ENCODE results near the gene CHTF8. TPM values are rescaled to one million over a fixed set of nuclear protein-coding genes. Genes with fewer than 3 reads are reported as not detected.
"Not testable (repeated sequence)": the region's sequence is repeated elsewhere in the genome, so short reads cannot be mapped to it uniquely, and the experiment has no call there.

Gene CHTF8
- total RNA-seq, 2 donors from 2014 or later = 63.7 to 99.5 TPM

- H3K9me3 ChIP-seq = no peaks in the 10 kb centered on the region
- DNase-seq (ENCODE audit: low spot score) = no peak
- H3K36me3 ChIP-seq = peaks cover 14% of the 10 kb centered on the region
- peak overlapping the region; percentile 33 to 63 for H3K27ac ChIP-seq
- no peak for TF ChIP-seq CTCF (IDR thresholded peaks at IDR 0.05)
- H3K27me3 ChIP-seq (replicated peaks; ENCODE audit: insufficient read depth) = no peaks in the 10 kb centered on the region
- H3K4me1 ChIP-seq (ENCODE audit: control insufficient read depth in 1 of 2, low read depth in 2 of 2) = peaks cover 9 to 15% of the 10 kb centered on the region in 2 donors
- peak overlapping the region; percentile 5 for H3K4me3 ChIP-seq
- ATAC-seq (ENCODE audit: insufficient number of reproducible peaks, low FRiP score, low read depth) = peak; percentile 79
These were observed 13.3 kb upstream of the CHTF8 start for GRCh38 chr16:69145658-69146057.

- Histone ChIP-seq H3K4me3 (no peak overlapping the region), H3K27ac (no peak overlapping the region), H3K36me3 (peaks cover 11% of the 10 kb centered on the region), H3K9me3 (no peaks in the 10 kb centered on the region), H3K4me1 (ENCODE audit: control insufficient read depth in 1 of 2, low read depth in 2 of 2) (peaks cover 9 to 15% of the 10 kb centered on the region in 2 donors), H3K27me3 (replicated peaks; ENCODE audit: insufficient read depth) (no peaks in the 10 kb centered on the region)
- TF ChIP-seq CTCF (IDR thresholded peaks at IDR 0.05) = no peak
- DNase-seq (ENCODE audit: low spot score) (no peak), ATAC-seq (ENCODE audit: insufficient number of reproducible peaks, low FRiP score, low read depth) (no peak)
These were observed 10.7 kb upstream of the CHTF8 start for GRCh38 chr16:69143116-69143515.

GRCh38 chr16:69141936-69142335 lies 9.5 kb upstream of the CHTF8 start:
- H3K27ac ChIP-seq = no peak overlapping the region
- no peaks in the 10 kb centered on the region for H3K9me3 ChIP-seq
- no peak for TF ChIP-seq CTCF (IDR thresholded peaks at IDR 0.05)
- H3K4me1 ChIP-seq (ENCODE audit: control insufficient read depth in 1 of 2, low read depth in 2 of 2) = peaks cover 9 to 15% of the 10 kb centered on the region in 2 donors
- no peak for DNase-seq (ENCODE audit: low spot score)
- no peaks in the 10 kb centered on the region for H3K27me3 ChIP-seq (replicated peaks; ENCODE audit: insufficient read depth)
- no peak overlapping the region for H3K4me3 ChIP-seq
- peaks cover 15% of the 10 kb centered on the region for H3K36me3 ChIP-seq
- no peak for ATAC-seq (ENCODE audit: insufficient number of reproducible peaks, low FRiP score, low read depth)

- H3K27ac ChIP-seq = no peak overlapping the region
- H3K36me3 ChIP-seq = peaks cover 18% of the 10 kb centered on the region
- H3K4me3 ChIP-seq = no peak overlapping the region
- no peaks in the 10 kb centered on the region for H3K9me3 ChIP-seq
- no peak for TF ChIP-seq CTCF (IDR thresholded peaks at IDR 0.05)
- no peak for ATAC-seq (ENCODE audit: insufficient number of reproducible peaks, low FRiP score, low read depth)
- DNase-seq (ENCODE audit: low spot score) = no peak
- H3K4me1 ChIP-seq (ENCODE audit: control insufficient read depth in 1 of 2, low read depth in 2 of 2) = peaks cover 5 to 10% of the 10 kb centered on the region in 2 donors
- H3K27me3 ChIP-seq (replicated peaks; ENCODE audit: insufficient read depth) = no peaks in the 10 kb centered on the region
These were observed 8.6 kb upstream of the CHTF8 start for GRCh38 chr16:69141014-69141413.

GRCh38 chr16:69139464-69139863 lies 7.1 kb upstream of the CHTF8 start:
- DNase-seq (ENCODE audit: low spot score); H3K9me3 ChIP-seq; H3K27ac ChIP-seq; H3K4me3 ChIP-seq; H3K4me1 ChIP-seq (ENCODE audit: control insufficient read depth in 1 of 2, low read depth in 2 of 2); ATAC-seq (ENCODE audit: insufficient number of reproducible peaks, low FRiP score, low read depth); H3K27me3 ChIP-seq (replicated peaks; ENCODE audit: insufficient read depth): not testable (repeated sequence)
- peaks cover 18% of the 10 kb centered on the region for H3K36me3 ChIP-seq

- no peaks in the 10 kb centered on the region for H3K9me3 ChIP-seq
- TF ChIP-seq CTCF (IDR thresholded peaks at IDR 0.05) = no peak
- peaks cover 0 to 2% of the 10 kb centered on the region in 2 donors for H3K4me1 ChIP-seq (ENCODE audit: control insufficient read depth in 1 of 2, low read depth in 2 of 2)
- H3K4me3 ChIP-seq = no peak overlapping the region
- no peaks in the 10 kb centered on the region for H3K27me3 ChIP-seq (replicated peaks; ENCODE audit: insufficient read depth)
- DNase-seq (ENCODE audit: low spot score) (no peak), ATAC-seq (ENCODE audit: insufficient number of reproducible peaks, low FRiP score, low read depth) (no peak)
- H3K27ac ChIP-seq = no peak overlapping the region
- peaks cover 18% of the 10 kb centered on the region for H3K36me3 ChIP-seq
These were observed 6.2 kb upstream of the CHTF8 start for GRCh38 chr16:69138608-69139007.
